22Rv1 (cell line): ENCODE results near the gene PRDM10.

Source experiments
- CTCF ChIP-seq: fragments of 450-650 bp; IDR thresholded peaks from 2 replicates; pipeline ENCODE4 v1.5.1; 2017; ENCODE audit warnings: mild to moderate bottlenecking
- ZFX ChIP-seq: fragments of 450-650 bp; IDR thresholded peaks from 2 replicates; pipeline ENCODE4 v1.6.1; 2017; ENCODE audit warnings: antibody characterized with exemption, borderline replicate concordance

GRCh38 chr11:129929721-129930120, 72.9 kb downstream of the PRDM10 start:
- TF ChIP-seq CTCF = no peak
- no peak for TF ChIP-seq ZFX
